NB4 (cell line): Measurements from ENCODE around the gene ALPL.

Experiments
- DNase-seq: peaks from one replicate; pipeline ENCODE4 v3.0.0; 2010; ENCODE audit warnings: low read depth
- H3K4me3 ChIP-seq: one replicate; pipeline ENCODE4 v1.5.1; 2011; ENCODE audit warnings: mild to moderate bottlenecking, low read depth, low read length, moderate library complexity
- CTCF ChIP-seq: IDR thresholded peaks from one replicate; pipeline ENCODE4 v1.5.1; 2012; ENCODE audit warnings: low read depth, low read length
- MAX ChIP-seq: IDR thresholded peaks from 2 replicates; pipeline ENCODE4 v1.6.1; 2011; ENCODE audit warnings: low read depth, low read length
- MYC ChIP-seq: IDR thresholded peaks from 2 replicates; pipeline ENCODE4 v1.6.1; 2011; ENCODE audit warnings: low read depth, low read length
- POLR2A ChIP-seq: IDR thresholded peaks from 2 replicates; pipeline ENCODE4 v1.6.1; 2011; ENCODE audit warnings: mild to moderate bottlenecking; ENCODE audit not compliant: insufficient read length; ENCODE audit errors: extremely low read depth

The ALPL gene

GRCh38 chr1:21552715-21553114, 43.5 kb downstream of the ALPL start:
- no peak overlapping the region for H3K4me3 ChIP-seq
- no peak for TF ChIP-seq MYC
- no peak for TF ChIP-seq POLR2A
- no peak for TF ChIP-seq MAX
- TF ChIP-seq CTCF: no peak
- peak; percentile 54 for DNase-seq

- no peak for DNase-seq
These were observed 44.1 kb downstream of the ALPL start for GRCh38 chr1:21553116-21553926.

GRCh38 chr1:21559788-21560567, 50.8 kb downstream of the ALPL start:
- no peak overlapping the region for H3K4me3 ChIP-seq

More at GRCh38 chr1:21553116-21553926, 44.1 kb downstream of the ALPL start:
- no peak for TF ChIP-seq MAX
- TF ChIP-seq MYC: no peak
- TF ChIP-seq POLR2A: no peak
- no peak for TF ChIP-seq CTCF
- no peak overlapping the region for H3K4me3 ChIP-seq

GRCh38 chr1:21560916-21561638, 51.9 kb downstream of the ALPL start:
- TF ChIP-seq POLR2A (no peak), MYC (no peak), MAX (no peak), CTCF (no peak)
- H3K4me3 ChIP-seq: no peak overlapping the region
- no peak for DNase-seq

More at GRCh38 chr1:21559788-21560567, 50.8 kb downstream of the ALPL start:
- TF ChIP-seq MYC: no peak
- no peak for TF ChIP-seq MAX
- TF ChIP-seq CTCF: no peak
- TF ChIP-seq POLR2A: no peak
- DNase-seq: no peak

GRCh38 chr1:21562896-21563295, 53.7 kb downstream of the ALPL start:
- H3K4me3 ChIP-seq: no peak overlapping the region
- no peak for DNase-seq
- no peak for TF ChIP-seq MAX
- no peak for TF ChIP-seq POLR2A
- no peak for TF ChIP-seq MYC
- no peak for TF ChIP-seq CTCF
